ENCODE data around the gene NTRK1.
A peak's percentile ranks its signal among the peaks of the same experiment; 100 is the strongest.

Gene NTRK1

DNA sequence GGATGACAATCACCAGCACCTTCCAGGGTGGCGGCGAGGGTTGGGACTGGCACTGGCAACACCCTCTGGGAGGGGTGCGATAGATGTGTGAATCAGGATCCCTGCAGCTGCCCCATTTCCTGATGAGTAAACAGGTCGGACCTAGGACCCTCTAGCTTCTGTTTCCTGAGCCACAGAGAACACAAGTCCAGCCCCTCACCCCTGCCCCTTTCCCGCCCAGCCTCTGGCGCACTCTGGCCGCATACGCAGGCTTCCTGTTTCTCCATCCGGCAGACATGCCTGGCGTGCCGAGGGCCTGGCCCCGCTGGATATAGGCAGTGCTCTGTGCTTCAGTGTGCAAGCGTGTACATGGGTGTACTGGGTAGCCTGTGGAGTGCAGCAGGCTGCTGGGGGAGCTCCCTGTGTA lies 37.5 kb downstream of the NTRK1 start:
- no peak for DNase-seq (ENCODE audit: low spot score)

DNA sequence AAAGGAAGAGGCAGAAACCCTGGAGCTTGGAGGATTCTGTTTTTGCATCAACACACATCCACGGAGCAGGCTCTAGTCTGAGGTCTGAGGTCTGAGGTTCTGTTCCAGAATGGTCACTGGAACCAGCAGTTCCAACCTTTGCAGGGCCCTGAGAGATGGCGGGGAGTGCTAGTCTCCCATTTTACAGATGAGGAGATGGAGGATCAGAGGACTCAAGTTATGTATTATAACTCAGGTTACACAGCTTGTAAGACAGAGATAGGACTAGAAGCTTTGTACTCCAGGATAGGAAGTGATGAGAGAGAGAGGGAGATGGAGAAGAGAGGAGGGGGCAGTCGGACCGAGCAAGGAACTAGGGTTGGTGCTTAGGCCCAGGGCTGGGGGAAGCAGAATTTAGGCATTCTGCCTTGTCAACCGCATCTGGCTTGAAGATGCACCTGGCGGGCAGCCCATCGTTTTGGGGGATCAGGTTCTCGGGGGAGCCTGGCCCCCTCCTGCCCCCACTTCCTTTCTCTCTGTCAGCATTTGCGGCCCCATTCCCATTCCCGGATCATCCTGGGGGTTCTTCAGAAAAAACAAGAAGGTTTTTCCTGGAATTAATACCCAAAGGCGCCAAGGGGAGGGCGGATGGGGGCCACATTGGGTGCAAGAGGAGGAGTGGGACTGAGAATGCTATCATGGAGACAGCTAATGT lies 38.5 kb downstream of the NTRK1 start:
- DNase-seq (ENCODE audit: low spot score): no peak

GRCh38 chr1:156899956-156900718 lies 39.5 kb downstream of the NTRK1 start:
- no peak for DNase-seq (ENCODE audit: low spot score)

GRCh38 chr1:156900896-156901589 lies 40.4 kb downstream of the NTRK1 start:
- DNase-seq (ENCODE audit: low spot score): no peak

DNA sequence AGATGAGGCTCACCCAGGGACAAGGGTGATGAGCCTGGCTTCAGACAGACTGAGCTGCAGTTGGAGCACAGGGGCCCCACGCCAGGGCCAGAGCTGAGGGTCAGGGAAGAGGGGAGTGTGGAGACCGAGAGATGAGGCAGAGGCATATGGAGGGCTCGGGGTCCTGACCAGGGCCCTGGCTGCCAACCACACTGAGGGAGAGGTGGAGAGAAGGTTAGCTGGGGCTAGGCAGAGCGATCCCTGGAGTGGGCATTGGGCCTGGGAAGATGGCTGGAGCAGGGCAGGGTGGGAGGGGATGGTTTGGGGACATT lies 40.9 kb downstream of the NTRK1 start:
- DNase-seq (ENCODE audit: low spot score): no peak

DNA sequence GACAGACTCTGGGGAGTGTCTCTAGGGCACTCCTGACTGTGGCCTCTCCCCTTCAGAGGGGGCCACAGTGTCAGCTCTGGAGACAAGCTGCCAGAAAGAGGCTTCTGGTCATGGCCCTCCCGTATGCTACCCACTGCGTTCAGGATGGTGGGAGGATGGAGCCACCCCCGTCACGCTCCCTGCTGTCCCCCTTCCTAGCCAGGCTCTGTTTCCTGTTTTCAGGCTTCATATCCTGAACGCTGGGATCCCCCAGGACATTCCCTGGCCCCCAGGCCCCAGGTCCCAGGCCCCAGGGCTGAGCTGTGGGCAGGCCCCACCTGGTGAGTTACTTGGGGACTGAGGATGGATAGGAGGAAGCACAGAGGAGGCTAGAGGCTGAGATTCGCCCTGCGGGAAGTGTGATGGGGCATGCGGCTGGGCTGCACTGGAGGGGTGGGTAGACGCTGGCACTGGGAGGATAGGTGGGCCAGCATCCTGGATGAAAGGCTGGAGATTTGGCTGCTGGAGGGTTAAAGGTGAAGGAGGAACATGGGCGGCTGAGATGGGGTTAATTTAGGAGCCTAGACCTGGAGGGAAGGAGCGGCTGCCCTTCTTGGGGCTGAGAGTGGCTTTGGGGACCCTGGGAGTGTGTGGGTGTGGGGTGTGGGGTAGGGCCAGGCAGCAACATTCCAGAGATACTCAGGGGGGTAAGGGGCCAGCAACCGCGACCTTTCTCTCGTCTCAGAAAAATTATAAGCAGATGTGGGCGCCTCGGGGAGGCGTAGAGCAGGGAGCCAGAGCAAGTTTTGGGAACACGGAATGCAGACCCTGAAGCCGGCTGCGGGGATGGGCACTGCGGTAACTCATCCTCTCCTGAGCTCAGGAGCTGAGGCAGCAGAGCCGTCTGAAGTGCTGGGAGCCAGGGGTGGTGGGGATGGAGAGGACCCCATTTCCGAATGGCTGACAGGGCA lies 41.6 kb downstream of the NTRK1 start:
- DNase-seq (ENCODE audit: low spot score): no peak

DNA sequence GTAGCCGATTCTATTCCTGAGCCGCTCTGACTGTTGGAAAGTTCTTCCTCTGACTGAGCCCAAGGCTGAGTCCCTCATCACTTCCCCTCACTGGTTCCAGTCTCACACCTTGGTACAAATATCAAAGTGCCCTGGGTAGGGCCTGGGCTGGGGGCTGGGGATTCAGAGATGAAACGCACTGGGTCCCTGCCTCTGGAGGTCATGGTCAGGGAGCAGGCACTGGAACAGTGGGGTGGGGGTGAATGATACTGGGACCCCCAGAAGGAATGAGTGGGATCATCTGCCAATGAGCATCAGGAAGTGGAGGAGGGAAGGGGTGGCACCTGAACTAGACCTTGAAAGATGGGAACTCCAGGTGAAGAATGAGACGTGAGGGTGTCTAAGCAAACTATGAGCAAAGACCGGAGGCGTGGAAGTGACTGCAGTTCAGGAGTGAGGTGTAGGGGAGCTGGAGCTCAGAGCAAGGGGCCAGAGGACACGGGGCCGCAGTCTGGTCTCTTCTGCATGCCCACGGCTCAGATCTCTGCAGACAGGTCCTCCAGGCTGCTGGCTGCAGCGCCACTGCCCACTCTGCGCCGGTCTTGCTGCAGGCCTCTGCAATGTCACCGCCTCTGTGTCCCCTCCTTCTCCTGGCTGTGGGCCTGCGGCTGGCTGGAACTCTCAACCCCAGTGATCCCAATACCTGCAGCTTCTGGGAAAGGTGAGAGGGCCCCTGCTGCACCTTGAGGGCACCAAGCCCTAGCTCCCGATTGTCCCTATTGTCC lies 42.8 kb downstream of the NTRK1 start:
- no peak for DNase-seq (ENCODE audit: low spot score)

- no peak for DNase-seq (ENCODE audit: low spot score)
Observed at GRCh38 chr1:156904187-156904959, 43.7 kb downstream of the NTRK1 start.

GRCh38 chr1:156905176-156905575 lies 44.5 kb downstream of the NTRK1 start:
- no peak for DNase-seq (ENCODE audit: low spot score)

- no peak for DNase-seq (ENCODE audit: low spot score)
Observed at GRCh38 chr1:156905651-156906050, 45.0 kb downstream of the NTRK1 start.

GRCh38 chr1:156906206-156906906 lies 45.7 kb downstream of the NTRK1 start:
- DNase-seq (ENCODE audit: low spot score): no peak

DNA sequence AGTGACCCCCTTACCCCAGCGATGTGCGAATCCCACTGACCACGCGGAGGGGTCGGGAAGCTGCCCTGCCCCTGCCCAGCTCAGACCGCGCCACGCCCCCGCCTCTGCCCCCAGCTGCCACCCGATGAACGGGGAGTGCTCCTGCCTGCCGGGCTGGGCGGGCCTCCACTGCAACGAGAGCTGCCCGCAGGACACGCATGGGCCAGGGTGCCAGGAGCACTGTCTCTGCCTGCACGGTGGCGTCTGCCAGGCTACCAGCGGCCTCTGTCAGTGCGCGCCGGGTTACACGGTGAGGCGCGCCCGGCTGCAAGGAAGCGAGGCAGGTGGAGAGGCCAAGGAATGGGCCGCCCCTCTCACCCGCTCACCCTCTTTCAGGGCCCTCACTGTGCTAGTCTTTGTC lies 47.9 kb downstream of the NTRK1 start:
- no peak for DNase-seq (ENCODE audit: low spot score)

- no peak for DNase-seq (ENCODE audit: low spot score)
Observed at GRCh38 chr1:156908955-156909354, 48.3 kb downstream of the NTRK1 start.

DNA sequence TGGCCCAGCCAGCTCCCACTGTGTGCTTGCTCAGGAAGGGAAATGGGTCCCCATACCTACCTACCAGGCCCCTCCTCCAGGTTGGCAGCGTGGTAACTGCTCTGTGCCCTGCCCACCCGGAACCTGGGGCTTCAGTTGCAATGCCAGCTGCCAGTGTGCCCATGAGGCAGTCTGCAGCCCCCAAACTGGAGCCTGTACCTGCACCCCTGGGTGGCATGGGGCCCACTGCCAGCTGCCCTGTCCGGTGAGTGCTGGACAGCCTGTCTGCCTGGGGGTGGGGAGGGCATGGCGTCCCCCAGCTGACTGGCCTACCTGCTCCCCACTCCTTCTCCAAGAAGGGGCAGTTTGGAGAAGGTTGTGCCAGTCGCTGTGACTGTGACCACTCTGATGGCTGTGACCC lies 49.0 kb downstream of the NTRK1 start:
- no peak for DNase-seq (ENCODE audit: low spot score)

DNA sequence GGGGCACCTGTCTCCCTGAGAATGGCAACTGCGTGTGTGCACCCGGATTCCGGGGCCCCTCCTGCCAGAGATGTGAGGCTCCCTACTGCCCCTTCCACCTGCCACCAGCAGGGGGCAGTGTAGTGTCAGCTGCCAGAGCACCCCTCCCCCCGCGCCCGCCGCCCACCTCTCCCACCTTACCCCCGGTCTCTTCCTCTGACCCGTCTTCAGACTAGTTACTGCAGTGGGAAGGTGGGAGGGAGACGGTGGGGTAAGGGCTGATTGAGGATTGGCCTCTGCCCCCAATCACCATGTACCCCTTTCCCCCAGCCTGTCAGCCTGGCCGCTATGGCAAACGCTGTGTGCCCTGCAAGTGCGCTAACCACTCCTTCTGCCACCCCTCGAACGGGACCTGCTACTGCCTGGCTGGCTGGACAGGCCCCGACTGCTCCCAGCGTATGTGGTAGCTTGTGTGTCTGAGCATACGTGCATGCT lies 49.7 kb downstream of the NTRK1 start:
- DNase-seq (ENCODE audit: low spot score): no peak

DNA sequence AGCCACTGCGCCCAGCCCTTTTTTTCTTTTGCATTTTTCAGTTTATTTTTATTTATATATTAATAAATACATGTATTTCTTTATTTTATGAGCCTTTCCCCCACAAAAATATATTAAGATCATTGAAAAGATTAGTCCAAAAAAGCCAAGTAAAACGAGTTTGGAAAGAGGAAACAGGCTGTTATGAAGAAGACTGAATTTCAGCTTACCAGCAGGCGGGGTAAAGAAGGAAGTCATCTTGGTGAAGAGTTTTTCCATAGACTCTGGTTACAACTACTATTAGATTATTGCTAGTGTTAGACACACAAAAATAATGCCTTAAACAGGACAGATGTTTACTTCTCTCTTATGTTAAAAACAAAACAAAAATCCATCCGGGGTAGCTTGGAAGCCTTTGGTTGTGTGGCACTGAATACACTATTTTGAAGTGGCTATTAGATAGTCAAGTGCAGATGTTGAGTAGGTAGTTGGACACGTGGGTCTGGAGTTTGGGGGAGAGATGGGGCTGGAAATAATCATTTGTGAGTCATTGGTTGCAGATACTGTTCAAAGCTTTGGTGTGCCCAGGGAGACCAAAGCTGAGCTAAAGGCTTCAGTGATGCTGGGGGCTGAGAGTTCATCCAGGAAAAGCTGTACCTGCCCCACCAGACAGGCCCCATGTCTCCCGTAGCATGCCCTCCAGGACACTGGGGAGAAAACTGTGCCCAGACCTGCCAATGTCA lies 51.1 kb downstream of the NTRK1 start:
- no peak for DNase-seq (ENCODE audit: low spot score)

DNA sequence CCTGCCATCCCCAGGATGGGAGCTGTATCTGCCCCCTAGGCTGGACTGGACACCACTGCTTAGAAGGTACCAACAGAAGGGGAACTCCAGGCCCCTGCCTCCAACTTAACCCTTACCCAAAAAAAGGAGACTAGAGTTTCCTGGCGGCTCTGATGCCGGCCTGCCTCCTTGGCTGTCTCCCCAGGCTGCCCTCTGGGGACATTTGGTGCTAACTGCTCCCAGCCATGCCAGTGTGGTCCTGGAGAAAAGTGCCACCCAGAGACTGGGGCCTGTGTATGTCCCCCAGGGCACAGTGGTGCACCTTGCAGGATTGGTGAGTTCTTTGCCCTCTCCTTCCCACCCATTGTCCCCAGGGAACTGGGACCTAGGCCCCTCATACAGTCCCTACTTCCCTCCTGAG lies 51.6 kb downstream of the NTRK1 start:
- no peak for DNase-seq (ENCODE audit: low spot score)

- DNase-seq (ENCODE audit: low spot score): peak; percentile 29
Observed at GRCh38 chr1:156912861-156913808, 52.5 kb downstream of the NTRK1 start.
